Measurements from ENCODE around the gene C1QTNF5. TPM values are rescaled to one million over a fixed set of nuclear protein-coding genes. Genes with fewer than 3 reads are reported as not detected.
A peak's percentile ranks its signal among the peaks of the same experiment; 100 is the strongest.

C1QTNF5 gene
- total RNA-seq, 1 donor from 2014 or later: 0.90 TPM

GRCh38 chr11:119346605-119347004 is 5.9 kb upstream of the C1QTNF5 start, which contains the start of gene MFRP:
Gene MFRP, minus strand, starts transcription at chr11:119346705. Its CDS starts 192 bp downstream, at chr11:119346513.
- Histone ChIP-seq H3K4me3 (no peak within 1 kb of the TSS), H3K4me1 (peaks cover 15% of the 10 kb centered on the region), H3K79me2 (ENCODE audit: low read depth) (no peaks in the 10 kb centered on the region), H3K9me3 (ENCODE audit: low read depth) (no peaks in the 10 kb centered on the region), H3K36me3 (no peaks in the 10 kb centered on the region), H3K4me2 (peak within 1 kb of the TSS; percentile 38), H2AFZ (replicated peaks) (no peak within 1 kb of the TSS), H3K9ac (no peak within 1 kb of the TSS), H3F3A (ENCODE audit: low read depth) (peaks cover 12% of the 10 kb centered on the region), H3K27me3 (peaks cover 20% of the 10 kb centered on the region), H4K20me1 (ENCODE audit: low read depth) (no peaks in the 10 kb centered on the region), H3K27ac (no peak within 1 kb of the TSS)
- TF ChIP-seq, protein P1, sequence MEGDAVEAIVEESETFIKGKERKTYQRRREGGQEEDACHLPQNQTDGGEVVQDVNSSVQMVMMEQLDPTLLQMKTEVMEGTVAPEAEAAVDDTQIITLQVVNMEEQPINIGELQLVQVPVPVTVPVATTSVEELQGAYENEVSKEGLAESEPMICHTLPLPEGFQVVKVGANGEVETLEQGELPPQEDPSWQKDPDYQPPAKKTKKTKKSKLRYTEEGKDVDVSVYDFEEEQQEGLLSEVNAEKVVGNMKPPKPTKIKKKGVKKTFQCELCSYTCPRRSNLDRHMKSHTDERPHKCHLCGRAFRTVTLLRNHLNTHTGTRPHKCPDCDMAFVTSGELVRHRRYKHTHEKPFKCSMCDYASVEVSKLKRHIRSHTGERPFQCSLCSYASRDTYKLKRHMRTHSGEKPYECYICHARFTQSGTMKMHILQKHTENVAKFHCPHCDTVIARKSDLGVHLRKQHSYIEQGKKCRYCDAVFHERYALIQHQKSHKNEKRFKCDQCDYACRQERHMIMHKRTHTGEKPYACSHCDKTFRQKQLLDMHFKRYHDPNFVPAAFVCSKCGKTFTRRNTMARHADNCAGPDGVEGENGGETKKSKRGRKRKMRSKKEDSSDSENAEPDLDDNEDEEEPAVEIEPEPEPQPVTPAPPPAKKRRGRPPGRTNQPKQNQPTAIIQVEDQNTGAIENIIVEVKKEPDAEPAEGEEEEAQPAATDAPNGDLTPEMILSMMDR (IDR thresholded peaks at IDR 0.05): no peak
- TF ChIP-seq EZH2phosphoT487 (IDR thresholded peaks at IDR 0.05): no peak
- H3K27me3 Mint-ChIP-seq (ENCODE audit: insufficient read depth, low read depth): peaks cover 17% of the 10 kb centered on the region
- peaks cover 3% of the 10 kb centered on the region for H3K9me3 Mint-ChIP-seq
- H3K36me3 Mint-ChIP-seq: no peaks in the 10 kb centered on the region
- peaks cover 32% of the 10 kb centered on the region for H3K4me1 Mint-ChIP-seq
- DNase-seq (ENCODE audit: low spot score): no peak
- H3K4me3 Mint-ChIP-seq: no peak within 1 kb of the TSS
- H3K27ac Mint-ChIP-seq: peak within 1 kb of the TSS; percentile 81

DNA sequence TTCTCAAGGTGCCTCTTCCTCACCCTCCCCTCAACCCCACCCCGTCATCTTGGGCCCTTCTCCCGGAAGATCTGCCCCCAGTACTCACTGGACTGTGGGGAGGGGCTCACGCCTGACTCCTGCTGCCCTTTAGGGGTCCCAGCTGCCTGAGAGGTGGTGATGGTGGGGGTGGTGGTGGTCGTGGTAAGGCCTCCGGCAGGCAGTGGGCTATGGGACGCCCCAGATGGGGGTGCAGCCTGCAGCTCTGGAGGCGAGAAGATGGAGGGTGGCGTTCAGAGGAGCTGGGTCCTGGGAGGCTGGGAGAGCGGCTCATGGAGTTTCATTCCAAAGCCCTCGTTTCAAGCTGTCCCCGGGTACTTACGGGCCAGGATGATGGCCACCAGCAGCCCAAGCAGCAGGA is 5.0 kb upstream of the C1QTNF5 start:
- Histone ChIP-seq H3K9ac (no peak overlapping the region), H3K4me3 (no peak overlapping the region), H3K36me3 (no peaks in the 10 kb centered on the region), H3K27ac (no peak overlapping the region), H3F3A (ENCODE audit: low read depth) (peaks cover 15% of the 10 kb centered on the region), H2AFZ (replicated peaks) (no peak overlapping the region), H3K4me1 (peaks cover 23% of the 10 kb centered on the region), H4K20me1 (ENCODE audit: low read depth) (no peaks in the 10 kb centered on the region), H3K9me3 (ENCODE audit: low read depth) (no peaks in the 10 kb centered on the region), H3K79me2 (ENCODE audit: low read depth) (no peaks in the 10 kb centered on the region), H3K27me3 (peaks cover 30% of the 10 kb centered on the region), H3K4me2 (no peak overlapping the region)
- H3K4me3 Mint-ChIP-seq: no peak overlapping the region
- peaks cover 3% of the 10 kb centered on the region for H3K9me3 Mint-ChIP-seq
- H3K36me3 Mint-ChIP-seq: no peaks in the 10 kb centered on the region
- no peak overlapping the region for H3K27ac Mint-ChIP-seq
- no peak for DNase-seq (ENCODE audit: low spot score)
- peaks cover 20% of the 10 kb centered on the region for H3K27me3 Mint-ChIP-seq (ENCODE audit: insufficient read depth, low read depth)
- peaks cover 30% of the 10 kb centered on the region for H3K4me1 Mint-ChIP-seq
- no peak for TF ChIP-seq EZH2phosphoT487 (IDR thresholded peaks at IDR 0.05)
- TF ChIP-seq, protein P1 (IDR thresholded peaks at IDR 0.05): no peak

GRCh38 chr11:119344291-119345010 is 3.8 kb upstream of the C1QTNF5 start:
- Histone ChIP-seq H3K79me2 (ENCODE audit: low read depth) (no peaks in the 10 kb centered on the region), H2AFZ (replicated peaks) (no peak overlapping the region), H4K20me1 (ENCODE audit: low read depth) (peaks cover under 1% of the 10 kb centered on the region), H3K27ac (no peak overlapping the region), H3K4me1 (peaks cover 33% of the 10 kb centered on the region), H3K9me3 (ENCODE audit: low read depth) (no peaks in the 10 kb centered on the region), H3F3A (ENCODE audit: low read depth) (peaks cover 9% of the 10 kb centered on the region), H3K4me2 (no peak overlapping the region), H3K36me3 (no peaks in the 10 kb centered on the region), H3K27me3 (peaks cover 42% of the 10 kb centered on the region), H3K9ac (no peak overlapping the region), H3K4me3 (no peak overlapping the region)
- Mint-ChIP-seq H3K36me3 (no peaks in the 10 kb centered on the region), H3K27ac (no peak overlapping the region), H3K27me3 (ENCODE audit: insufficient read depth, low read depth) (peaks cover 20% of the 10 kb centered on the region), H3K4me3 (no peak overlapping the region), H3K9me3 (no peaks in the 10 kb centered on the region), H3K4me1 (peaks cover 25% of the 10 kb centered on the region)
- TF ChIP-seq, protein P1 (IDR thresholded peaks at IDR 0.05): no peak
- TF ChIP-seq EZH2phosphoT487 (IDR thresholded peaks at IDR 0.05) (no peak), EZH2 (IDR thresholded peaks at IDR 0.05) (no peak)
- DNase-seq (ENCODE audit: low spot score): no peak
